ENCODE measurements around the gene VPS11.
"Not testable (repeated sequence)": the region's sequence is repeated elsewhere in the genome, so short reads cannot be mapped to it uniquely, and the experiment has no call there.

The VPS11 gene

GRCh38 chr11:119034813-119035212, 32.8 kb upstream of the VPS11 start:
- DNase-seq (ENCODE audit: low spot score), result no peak
- FAIRE-seq, result no peak

GRCh38 chr11:119038884-119039283, 28.7 kb upstream of the VPS11 start:
- no peak for DNase-seq (ENCODE audit: low spot score)
- no peak for FAIRE-seq

- not testable (repeated sequence) for FAIRE-seq; DNase-seq (ENCODE audit: low spot score)
Measured at GRCh38 chr11:119039471-119039870, 28.1 kb upstream of the VPS11 start.

GRCh38 chr11:119041821-119042514, 25.6 kb upstream of the VPS11 start:
- FAIRE-seq (no peak), DNase-seq (ENCODE audit: low spot score) (no peak)

- no peak for FAIRE-seq
- DNase-seq (ENCODE audit: low spot score), result no peak
Measured at GRCh38 chr11:119042927-119043326, 24.7 kb upstream of the VPS11 start.

GRCh38 chr11:119044708-119045107, 22.9 kb upstream of the VPS11 start:
- DNase-seq (ENCODE audit: low spot score) (no peak), FAIRE-seq (no peak)

- FAIRE-seq (no peak), DNase-seq (ENCODE audit: low spot score) (no peak)
Measured at GRCh38 chr11:119046489-119046888, 21.1 kb upstream of the VPS11 start.

GRCh38 chr11:119047205-119047604, 20.4 kb upstream of the VPS11 start:
- FAIRE-seq, result no peak

GRCh38 chr11:119048644-119049043, 19.0 kb upstream of the VPS11 start:
- FAIRE-seq, result no peak
- no peak for DNase-seq (ENCODE audit: low spot score)

More at GRCh38 chr11:119047205-119047604, 20.4 kb upstream of the VPS11 start:
- DNase-seq (ENCODE audit: low spot score), result no peak

GRCh38 chr11:119049081-119049480, 18.5 kb upstream of the VPS11 start:
- FAIRE-seq, result no peak
- DNase-seq (ENCODE audit: low spot score), result no peak

- no peak for FAIRE-seq
- no peak for DNase-seq (ENCODE audit: low spot score)
Measured at GRCh38 chr11:119051440-119052162, 16.0 kb upstream of the VPS11 start.

- FAIRE-seq (no peak), DNase-seq (ENCODE audit: low spot score) (no peak)
Measured at GRCh38 chr11:119052163-119052814, 15.3 kb upstream of the VPS11 start.

GRCh38 chr11:119054418-119054817, 13.2 kb upstream of the VPS11 start:
- FAIRE-seq (no peak), DNase-seq (ENCODE audit: low spot score) (no peak)

- DNase-seq (ENCODE audit: low spot score), result peak; percentile 29
- no peak for FAIRE-seq
Measured at GRCh38 chr11:119055901-119056300, 11.7 kb upstream of the VPS11 start.

- no peak for FAIRE-seq
Measured at GRCh38 chr11:119056421-119056999, 11.1 kb upstream of the VPS11 start.

GRCh38 chr11:119057000-119057769, 10.4 kb upstream of the VPS11 start, which contains the start of gene HYOU1:
HYOU1 (minus strand) TSS chr11:119057205; CDS start chr11:119056160, 1,045 bp downstream.
- peak; percentile 84 for DNase-seq (ENCODE audit: low spot score)

More at GRCh38 chr11:119056421-119056999, 11.1 kb upstream of the VPS11 start:
- DNase-seq (ENCODE audit: low spot score), result no peak

GRCh38 chr11:119059128-119059527, 8.5 kb upstream of the VPS11 start:
- not testable (repeated sequence) for DNase-seq (ENCODE audit: low spot score); FAIRE-seq

More at GRCh38 chr11:119057000-119057769, 10.4 kb upstream of the VPS11 start, which contains the start of gene HYOU1:
- no peak for FAIRE-seq

GRCh38 chr11:119061256-119061655, 6.4 kb upstream of the VPS11 start:
- FAIRE-seq (no peak), DNase-seq (ENCODE audit: low spot score) (no peak)

GRCh38 chr11:119062779-119063178, 4.8 kb upstream of the VPS11 start:
- FAIRE-seq (no peak), DNase-seq (ENCODE audit: low spot score) (no peak)

GRCh38 chr11:119065369-119065768, 2.2 kb upstream of the VPS11 start:
- peak; percentile 15 for DNase-seq (ENCODE audit: low spot score)
- FAIRE-seq, result no peak

GRCh38 chr11:119077839-119078238, 10.2 kb downstream of the VPS11 start:
- DNase-seq (ENCODE audit: low spot score) (no peak), FAIRE-seq (no peak)
